Measurements from ENCODE around the gene RND2. TPM values are rescaled to one million over a fixed set of nuclear protein-coding genes. Genes with fewer than 3 reads are reported as not detected.
A peak's percentile ranks its signal among the peaks of the same experiment; 100 is the strongest.

Gene RND2
- total and polyA plus RNA-seq, 9 of the 15 experiments (the other 6 are each of a cell fraction or from before 2014, with no cell fraction given), result 0.15 to 1.9 (median 0.98) TPM

- TF ChIP-seq NFYB (IDR thresholded peaks at IDR 0.05; ENCODE audit: extremely low read depth, insufficient read length), result no peak
- TF ChIP-seq MTF1 (CRISPR knock-in tag; IDR thresholded peaks at IDR 0.05; ENCODE audit: borderline replicate concordance), result no peak
- TF ChIP-seq ZKSCAN1 (IDR thresholded peaks at IDR 0.05; ENCODE audit: low read depth, low read length), result no peak
- no peak for TF ChIP-seq NR0B1 (IDR thresholded peaks at IDR 0.05; ENCODE audit: partially characterized antibody)
- peak in 1 of 3 experiments; percentile 57; a peak in 1 of 6 replicates for TF ChIP-seq ZBTB11 (CRISPR knock-in tag; IDR thresholded peaks at IDR 0.05)
- TF ChIP-seq GATA2 (CRISPR knock-in tag; IDR thresholded peaks at IDR 0.05), result peak; percentile 31; the same call in 1 of the 2 replicates
- TF ChIP-seq ZNF586 (CRISPR knock-in tag; conservative IDR thresholded peaks at IDR 0.05), result no peak
- TF ChIP-seq MAFF (IDR thresholded peaks at IDR 0.05; ENCODE audit: low read length), result no peak
- peak; percentile 75 for TF ChIP-seq EP400 (IDR thresholded peaks at IDR 0.05)
- no peak for TF ChIP-seq ZNF407 (IDR thresholded peaks at IDR 0.05; ENCODE audit: low read depth)
- TF ChIP-seq NRF1 (conservative IDR thresholded peaks at IDR 0.05 in 1 of 2, IDR thresholded peaks at IDR 0.05 in 1 of 2), result no peak
Measured at GRCh38 chr17:43020789-43021740, 4.0 kb upstream of the RND2 start (continued).

Data from K562 (cell line).